ENCODE data around the gene DPF1. TPM values are rescaled to one million over a fixed set of nuclear protein-coding genes. Genes with fewer than 3 reads are reported as not detected.

DPF1 gene
- total and polyA plus RNA-seq, 10 of the 15 experiments (the other 5 are each of a cell fraction or from before 2014, with no cell fraction given) = 0.11 to 4.3 (median 2.4) TPM

GRCh38 chr19:38184815-38185214 is 39.2 kb downstream of the DPF1 start (continued):
- TF ChIP-seq CEBPZ (IDR thresholded peaks at IDR 0.05; ENCODE audit: low read depth, low read length) = no peak
- TF ChIP-seq ZBTB4 (CRISPR knock-in tag; IDR thresholded peaks at IDR 0.05) = no peak
- no peak for TF ChIP-seq BACH1 (IDR thresholded peaks at IDR 0.05; ENCODE audit: borderline replicate concordance)
- TF ChIP-seq HDGF (IDR thresholded peaks at IDR 0.05) = no peak
- TF ChIP-seq SUZ12 (IDR thresholded peaks at IDR 0.05; ENCODE audit: unreplicated experiment) = no peak
- TF ChIP-seq IKZF1 (conservative IDR thresholded peaks at IDR 0.05) = no peak
